Stomach (tissue), 9 donors: Measurements from ENCODE around the gene EPYC. TPM values are rescaled to one million over a fixed set of nuclear protein-coding genes. Genes with fewer than 3 reads are reported as not detected.

Experiments used
- DNase-seq, 2 donors: peaks; one replicate each; pipeline versions ENCODE4 v3.0.0 to v3.0.0-alpha.2; 2013 to 2019
- H3K27ac ChIP-seq, 5 donors: fragments of 200-600 bp in 4 of 5; sonication (generic) in 4 of 5; one replicate each; pipeline ENCODE4 v1.5.1; 2013 to 2019; ENCODE audit warnings: mild to moderate bottlenecking in 1 of 5, moderate library complexity in 1 of 5
- H3K27me3 ChIP-seq, 3 donors: fragments of 200-600 bp; sonication (generic); one replicate each; pipeline ENCODE4 v1.5.1; 2017 to 2019; ENCODE audit warnings: mixed run types in 1 of 3
- H3K36me3 ChIP-seq, 4 donors: fragments of 200-600 bp; sonication (generic); 1 replicate in 3 of 4; 2 replicates in 1 of 4; pipeline ENCODE4 v1.5.1; 2016 to 2019
- H3K4me1 ChIP-seq, 4 donors: fragments of 200-600 bp; sonication (generic); one replicate each; pipeline ENCODE4 v1.5.1; 2016 to 2019
- H3K4me3 ChIP-seq, 4 donors: fragments of 200-600 bp; sonication (generic) in 3 of 4; one replicate each; pipeline ENCODE4 v1.5.1; 2016 to 2019; ENCODE audit warnings: mild to moderate bottlenecking in 1 of 4
- H3K9me3 ChIP-seq, 4 donors: fragments of 200-600 bp; sonication (generic); one replicate each; pipeline ENCODE4 v1.5.1; 2016 to 2019
- EP300 ChIP-seq: sonication (generic); formaldehyde crosslinking; IDR thresholded peaks from one replicate; pipeline ENCODE4 v1.6.1; 2017; ENCODE audit warnings: antibody characterized with exemption
- POLR2A ChIP-seq, 4 donors: fragments of 450-650 bp; IDR thresholded peaks; one replicate each; pipeline ENCODE4 v1.6.1; 2016; ENCODE audit warnings: antibody characterized with exemption in 4 of 4, control low read depth in 2 of 4, mild to moderate bottlenecking in 1 of 4, moderate library complexity in 1 of 4
- POLR2AphosphoS5 ChIP-seq, 3 donors: sonication (generic); formaldehyde crosslinking; IDR thresholded peaks; one replicate each; pipeline ENCODE4 v1.6.1; 2016; ENCODE audit warnings: antibody characterized with exemption in 3 of 3
- WGBS, 5 donors: extraction: QIAGEN DNeasy Blood & Tissue Kit in 3 of 5; methylation state at CpG; one replicate each; pipeline versions ENCODE4 v1.1.5 to v1.1.7; 2013 to 2018; 5-methylcytosine and 5-hydroxymethylcytosine counted together
- intact Hi-C: fragments of 100-400 bp; cut with DNase I; formaldehyde crosslinking; loops from one replicate; pipeline ENCODE4 v1.15.1; 2023; ENCODE audit warnings: low total_unique reads
- polyA plus RNA-seq, 3 donors: library from polyadenylated mRNA; stranded (reverse); fragments of 200-250 nt; gene quantifications; one replicate each; pipeline ENCODE4 v1.2.3, GENCODE V29; 2013
- total RNA-seq, 5 donors: library from RNA; depleted of rRNA; stranded (reverse); fragments of >200 nt; gene quantifications; one replicate each; pipeline versions ENCODE4 v1.1.0 to v1.2.3, GENCODE V29; 2014 to 2016
- TF ChIP-seq, protein P1 (sequence below), 7 experiments: fragments of 450-650 bp in 4 of 7; fragments of 200-600 bp in 3 of 7; sonication (generic) in 3 of 7; IDR thresholded peaks; one replicate each; pipeline ENCODE4 v1.5.1; 2016 to 2019; ENCODE audit warnings: antibody characterized with exemption in 7 of 7, control low read depth in 2 of 7, mild to moderate bottlenecking in 1 of 7
- donor health status: healthy with polysubstance abuse.
- donor health status: Bipolar disorder and iron deficiency.
- donor health status: healthy.

The EPYC gene
- total and polyA plus RNA-seq, 8 donors = not detected

GRCh38 chr12:90999966-91000365 is 4.8 kb downstream of the EPYC start:
- TF ChIP-seq POLR2A (IDR thresholded peaks at IDR 0.05) = no peak
- no peak for TF ChIP-seq POLR2AphosphoS5 (IDR thresholded peaks at IDR 0.05)
- TF ChIP-seq EP300 = no peak
- TF ChIP-seq, protein P1, sequence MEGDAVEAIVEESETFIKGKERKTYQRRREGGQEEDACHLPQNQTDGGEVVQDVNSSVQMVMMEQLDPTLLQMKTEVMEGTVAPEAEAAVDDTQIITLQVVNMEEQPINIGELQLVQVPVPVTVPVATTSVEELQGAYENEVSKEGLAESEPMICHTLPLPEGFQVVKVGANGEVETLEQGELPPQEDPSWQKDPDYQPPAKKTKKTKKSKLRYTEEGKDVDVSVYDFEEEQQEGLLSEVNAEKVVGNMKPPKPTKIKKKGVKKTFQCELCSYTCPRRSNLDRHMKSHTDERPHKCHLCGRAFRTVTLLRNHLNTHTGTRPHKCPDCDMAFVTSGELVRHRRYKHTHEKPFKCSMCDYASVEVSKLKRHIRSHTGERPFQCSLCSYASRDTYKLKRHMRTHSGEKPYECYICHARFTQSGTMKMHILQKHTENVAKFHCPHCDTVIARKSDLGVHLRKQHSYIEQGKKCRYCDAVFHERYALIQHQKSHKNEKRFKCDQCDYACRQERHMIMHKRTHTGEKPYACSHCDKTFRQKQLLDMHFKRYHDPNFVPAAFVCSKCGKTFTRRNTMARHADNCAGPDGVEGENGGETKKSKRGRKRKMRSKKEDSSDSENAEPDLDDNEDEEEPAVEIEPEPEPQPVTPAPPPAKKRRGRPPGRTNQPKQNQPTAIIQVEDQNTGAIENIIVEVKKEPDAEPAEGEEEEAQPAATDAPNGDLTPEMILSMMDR (IDR thresholded peaks at IDR 0.05) = no peak
- 67 to 79% (median 73%) methylated on average over 2 of the region's 2 CpGs for WGBS, 5 donors
- intact Hi-C loops = no loop called here
- Histone ChIP-seq H3K36me3 (no peaks in the 10 kb centered on the region), H3K27me3 (no peaks in the 10 kb centered on the region), H3K4me3 (no peak overlapping the region), H3K9me3 (no peaks in the 10 kb centered on the region), H3K4me1 (peaks cover 0 to 8% (median 0%) of the 10 kb centered on the region in 4 donors), H3K27ac (no peak overlapping the region)
- no peak for DNase-seq

DNA sequence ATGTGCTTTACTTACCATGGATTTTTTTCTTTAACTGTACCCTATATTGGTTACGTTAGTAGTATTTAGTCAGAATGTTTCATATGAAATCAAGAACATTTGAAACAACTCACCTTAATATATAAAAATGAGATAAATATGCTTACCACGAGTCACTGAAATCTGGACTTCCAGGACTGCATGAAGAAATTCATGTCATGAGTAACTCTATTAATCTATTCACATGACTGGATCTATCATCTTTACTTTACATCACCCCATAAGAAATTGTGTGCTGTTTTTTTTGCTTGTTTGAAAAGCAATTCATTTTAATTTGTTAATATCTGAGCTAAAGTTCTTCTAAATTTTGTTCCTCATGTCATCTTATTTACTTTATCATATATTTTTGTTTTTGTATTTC is 5.2 kb downstream of the EPYC start:
- Histone ChIP-seq H3K9me3 (no peaks in the 10 kb centered on the region), H3K27me3 (no peaks in the 10 kb centered on the region), H3K36me3 (no peaks in the 10 kb centered on the region), H3K4me3 (no peak overlapping the region), H3K27ac (no peak overlapping the region), H3K4me1 (peaks cover 0 to 8% (median 0%) of the 10 kb centered on the region in 4 donors)
- 84 to 96% (median 89%) methylated on average over 2 of the region's 2 CpGs for WGBS, 5 donors
- intact Hi-C loops = no loop called here
- TF ChIP-seq, protein P1 (IDR thresholded peaks at IDR 0.05) = no peak
- TF ChIP-seq POLR2AphosphoS5 (IDR thresholded peaks at IDR 0.05) (no peak), EP300 (no peak), POLR2A (IDR thresholded peaks at IDR 0.05) (no peak)
- no peak for DNase-seq

GRCh38 chr12:90995010-90995409 is 9.8 kb downstream of the EPYC start:
- Histone ChIP-seq H3K9me3 (no peaks in the 10 kb centered on the region), H3K4me1 (no peaks in the 10 kb centered on the region), H3K4me3 (no peak overlapping the region), H3K36me3 (no peaks in the 10 kb centered on the region), H3K27ac (no peak overlapping the region), H3K27me3 (no peaks in the 10 kb centered on the region)
- DNase-seq = peak in 1 of 2 donors; percentile 37
- WGBS, 5 donors = 39 to 59% (median 42%) methylated on average over 2 of the region's 2 CpGs
- TF ChIP-seq, protein P1 (IDR thresholded peaks at IDR 0.05) = no peak
- no peak for TF ChIP-seq EP300
- TF ChIP-seq POLR2AphosphoS5 (IDR thresholded peaks at IDR 0.05) = no peak
- no peak for TF ChIP-seq POLR2A (IDR thresholded peaks at IDR 0.05)
- intact Hi-C loops = no loop called here

GRCh38 chr12:90991952-90992465 is 12.8 kb downstream of the EPYC start:
- WGBS, 5 donors = 81 to 94% (median 92%) methylated on average over 3 of the region's 3 CpGs
- no peak for TF ChIP-seq POLR2AphosphoS5 (IDR thresholded peaks at IDR 0.05)
- TF ChIP-seq EP300 = no peak
- TF ChIP-seq, protein P1 (IDR thresholded peaks at IDR 0.05) = no peak
- no peak for TF ChIP-seq POLR2A (IDR thresholded peaks at IDR 0.05)

More at GRCh38 chr12:90991952-90992465, 12.8 kb downstream of the EPYC start:
- Histone ChIP-seq H3K4me3 (no peak overlapping the region), H3K27ac (no peak overlapping the region), H3K4me1 (no peaks in the 10 kb centered on the region), H3K36me3 (no peaks in the 10 kb centered on the region), H3K9me3 (no peaks in the 10 kb centered on the region), H3K27me3 (no peaks in the 10 kb centered on the region)
- no peak for DNase-seq
- intact Hi-C loops = no loop called here
